Thyroid gland (tissue), 4 donors: ENCODE measurements around the gene DUSP7. TPM values are rescaled to one million over a fixed set of nuclear protein-coding genes. Genes with fewer than 3 reads are reported as not detected.

Experiments used
- DNase-seq, 2 donors: peaks; one replicate each; pipeline ENCODE4 v3.0.0-alpha.2; 2019
- H3K27ac ChIP-seq, 3 donors: fragments of 200-600 bp; sonication (generic); 1 replicate in 2 of 3; 2 replicates in 1 of 3; pipeline ENCODE4 v1.5.1; 2016 to 2019; ENCODE audit warnings: mild to moderate bottlenecking in 1 of 3, moderate library complexity in 1 of 3
- H3K27me3 ChIP-seq: fragments of 200-600 bp; sonication (generic); one replicate; pipeline ENCODE4 v1.5.1; 2019
- H3K36me3 ChIP-seq, 2 donors: fragments of 200-600 bp; sonication (generic); one replicate each; pipeline ENCODE4 v1.5.1; 2016 to 2019
- H3K4me1 ChIP-seq, 2 donors: fragments of 200-600 bp; sonication (generic); one replicate each; pipeline ENCODE4 v1.5.1; 2017 to 2019
- H3K4me3 ChIP-seq, 3 donors: fragments of 200-600 bp; sonication (generic); replicated peaks in 1 of 3; 1 replicate in 2 of 3; 2 replicates in 1 of 3; pipeline ENCODE4 v1.5.1; 2016; ENCODE audit warnings: mild to moderate bottlenecking in 1 of 3
- H3K9me3 ChIP-seq: fragments of 200-600 bp; sonication (generic); one replicate; pipeline ENCODE4 v1.5.1; 2017
- CTCF ChIP-seq, 6 experiments: fragments of 200-600 bp in 3 of 6; fragments of 450-650 bp in 3 of 6; sonication (generic) in 3 of 6; IDR thresholded peaks; one replicate each; pipeline ENCODE4 v1.5.1; 2016 to 2019; ENCODE audit warnings: antibody characterized with exemption in 6 of 6, mild to moderate bottlenecking in 2 of 6, inconsistent platforms in 1 of 6, moderate library complexity in 1 of 6
- POLR2A ChIP-seq, 2 donors: fragments of 450-650 bp; IDR thresholded peaks; one replicate each; pipeline ENCODE4 v1.6.1; 2017; ENCODE audit warnings: antibody characterized with exemption in 2 of 2, mild to moderate bottlenecking in 2 of 2, moderate library complexity in 1 of 2
- WGBS, 2 donors: methylation state at CpG; one replicate each; pipeline ENCODE4 v1.1.5; 2017; 5-methylcytosine and 5-hydroxymethylcytosine counted together
- intact Hi-C: fragments of 100-400 bp; cut with DNase I; formaldehyde crosslinking; loops from one replicate; pipeline ENCODE4 v1.15.1; 2023
- total RNA-seq, 4 donors: library from RNA; depleted of rRNA; stranded (reverse); fragments of >200 nt; gene quantifications; one replicate each; pipeline ENCODE4 v1.2.3, GENCODE V29; 2016

DUSP7 gene
- total RNA-seq, 4 donors from 2014 or later, result 6.9 to 10.6 (median 10.4) TPM

GRCh38 chr3:52097851-52098507 lies 41.6 kb upstream of the DUSP7 start:
- no peak overlapping the region for H3K4me3 ChIP-seq
- H3K36me3 ChIP-seq, result no peaks in the 10 kb centered on the region
- no peaks in the 10 kb centered on the region for H3K9me3 ChIP-seq
- no peak for TF ChIP-seq CTCF (IDR thresholded peaks at IDR 0.05)
- no peak for TF ChIP-seq POLR2A (IDR thresholded peaks at IDR 0.05)
- peaks cover 0 to 19% of the 10 kb centered on the region in 2 donors for H3K4me1 ChIP-seq
- no peaks in the 10 kb centered on the region for H3K27me3 ChIP-seq
- intact Hi-C loops, result no loop called here
- WGBS, 2 donors, result 67 to 86% methylated on average over 2 of the region's 2 CpGs
- DNase-seq, result no peak
- H3K27ac ChIP-seq, result no peak overlapping the region

- H3K9me3 ChIP-seq, result no peaks in the 10 kb centered on the region
- 92 to 100% methylated on average over 8 of the region's 8 CpGs for WGBS, 2 donors
- peak in 1 of 2 donors; percentile 25 for DNase-seq
- TF ChIP-seq CTCF (IDR thresholded peaks at IDR 0.05), result no peak
- no peak for TF ChIP-seq POLR2A (IDR thresholded peaks at IDR 0.05)
- no peak overlapping the region for H3K4me3 ChIP-seq
- H3K27ac ChIP-seq, result no peak overlapping the region
- H3K4me1 ChIP-seq, result peaks cover 2 to 28% of the 10 kb centered on the region in 2 donors
- intact Hi-C loops, result no loop called here
- no peaks in the 10 kb centered on the region for H3K27me3 ChIP-seq
- no peaks in the 10 kb centered on the region for H3K36me3 ChIP-seq
These were observed 39.8 kb upstream of the DUSP7 start for GRCh38 chr3:52095990-52096775.

GRCh38 chr3:52094571-52095485 lies 38.5 kb upstream of the DUSP7 start:
- no peaks in the 10 kb centered on the region for H3K9me3 ChIP-seq
- TF ChIP-seq POLR2A (IDR thresholded peaks at IDR 0.05) (no peak), CTCF (IDR thresholded peaks at IDR 0.05) (no peak)
- H3K27me3 ChIP-seq, result no peaks in the 10 kb centered on the region
- H3K4me1 ChIP-seq, result peaks cover 13 to 42% of the 10 kb centered on the region in 2 donors
- no peak overlapping the region for H3K27ac ChIP-seq
- H3K36me3 ChIP-seq, result no peaks in the 10 kb centered on the region
- intact Hi-C loops, result no loop called here
- H3K4me3 ChIP-seq, result no peak overlapping the region
- 96% methylated on average over 11 of the region's 11 CpGs for WGBS, 2 donors
- no peak for DNase-seq

- H3K9me3 ChIP-seq, result no peaks in the 10 kb centered on the region
- 89 to 90% methylated on average over 5 to 6 of the region's 7 CpGs for WGBS, 2 donors
- H3K27me3 ChIP-seq, result no peaks in the 10 kb centered on the region
- TF ChIP-seq CTCF (IDR thresholded peaks at IDR 0.05) (no peak), POLR2A (IDR thresholded peaks at IDR 0.05) (no peak)
- peak; percentile 38 to 46 for DNase-seq
- H3K4me3 ChIP-seq, result no peak overlapping the region
- H3K27ac ChIP-seq, result no peak overlapping the region
- H3K4me1 ChIP-seq, result peaks cover 22 to 51% of the 10 kb centered on the region in 2 donors
- intact Hi-C loops, result no loop called here
- no peaks in the 10 kb centered on the region for H3K36me3 ChIP-seq
These were observed 37.6 kb upstream of the DUSP7 start for GRCh38 chr3:52093756-52094545.
